Measurements from ENCODE around the gene DDX46. TPM values are rescaled to one million over a fixed set of nuclear protein-coding genes. Genes with fewer than 3 reads are reported as not detected.

The DDX46 gene
- polyA plus RNA-seq, 4 donors, result 65.2 to 77.7 (median 75.0) TPM

- no peak for DNase-seq (ENCODE audit: low read depth in 4 of 4, low spot score in 3 of 4)
These were observed 18.8 kb downstream of the DDX46 start for GRCh38 chr5:134777366-134777765.

GRCh38 chr5:134784241-134784920 lies 25.8 kb downstream of the DDX46 start:
- DNase-seq (ENCODE audit: low read depth in 4 of 4, low spot score in 3 of 4), result no peak

GRCh38 chr5:134784946-134785620 lies 26.5 kb downstream of the DDX46 start:
- no peak for DNase-seq (ENCODE audit: low read depth in 4 of 4, low spot score in 3 of 4)

- no peak for DNase-seq (ENCODE audit: low read depth in 4 of 4, low spot score in 3 of 4)
These were observed 29.1 kb downstream of the DDX46 start for GRCh38 chr5:134787692-134788091.

GRCh38 chr5:134791580-134791979 lies 33.0 kb downstream of the DDX46 start:
- DNase-seq (ENCODE audit: low read depth in 4 of 4, low spot score in 3 of 4), result no peak

GRCh38 chr5:134792286-134792685 lies 33.7 kb downstream of the DDX46 start:
- DNase-seq (ENCODE audit: low read depth in 4 of 4, low spot score in 3 of 4), result no peak

GRCh38 chr5:134793111-134793510 lies 34.5 kb downstream of the DDX46 start:
- no peak for DNase-seq (ENCODE audit: low read depth in 4 of 4, low spot score in 3 of 4)

- DNase-seq (ENCODE audit: low read depth in 4 of 4, low spot score in 3 of 4), result no peak
These were observed 35.5 kb downstream of the DDX46 start for GRCh38 chr5:134794082-134794481.

- no peak for DNase-seq (ENCODE audit: low read depth in 4 of 4, low spot score in 3 of 4)
These were observed 36.2 kb downstream of the DDX46 start for GRCh38 chr5:134794819-134795218.

- no peak for DNase-seq (ENCODE audit: low read depth in 4 of 4, low spot score in 3 of 4)
These were observed 39.9 kb downstream of the DDX46 start for GRCh38 chr5:134798468-134798867.

GRCh38 chr5:134803821-134804220 lies 45.2 kb downstream of the DDX46 start:
- no peak for DNase-seq (ENCODE audit: low read depth in 4 of 4, low spot score in 3 of 4)

GRCh38 chr5:134813407-134813806 lies 54.8 kb downstream of the DDX46 start:
- no peak for DNase-seq (ENCODE audit: low read depth in 4 of 4, low spot score in 3 of 4)

GRCh38 chr5:134813827-134814226 lies 55.2 kb downstream of the DDX46 start:
- DNase-seq (ENCODE audit: low read depth in 4 of 4, low spot score in 3 of 4), result no peak

- DNase-seq (ENCODE audit: low read depth in 4 of 4, low spot score in 3 of 4), result no peak
These were observed 58.4 kb downstream of the DDX46 start for GRCh38 chr5:134817006-134817405.

- DNase-seq (ENCODE audit: low read depth in 4 of 4, low spot score in 3 of 4), result no peak
These were observed 60.2 kb downstream of the DDX46 start for GRCh38 chr5:134818776-134819175.

- DNase-seq (ENCODE audit: low read depth in 4 of 4, low spot score in 3 of 4), result no peak
These were observed 60.9 kb downstream of the DDX46 start for GRCh38 chr5:134819407-134819963.

- no peak for DNase-seq (ENCODE audit: low read depth in 4 of 4, low spot score in 3 of 4)
These were observed 63.3 kb downstream of the DDX46 start for GRCh38 chr5:134821841-134822240.

GRCh38 chr5:134824681-134825080 lies 66.1 kb downstream of the DDX46 start:
- no peak for DNase-seq (ENCODE audit: low read depth in 4 of 4, low spot score in 3 of 4)

- DNase-seq (ENCODE audit: low read depth in 4 of 4, low spot score in 3 of 4), result no peak
These were observed 66.6 kb downstream of the DDX46 start for GRCh38 chr5:134825212-134825611.

- no peak for DNase-seq (ENCODE audit: low read depth in 4 of 4, low spot score in 3 of 4)
These were observed 74.9 kb downstream of the DDX46 start for GRCh38 chr5:134833340-134834032.

GRCh38 chr5:134835623-134836022 lies 77.0 kb downstream of the DDX46 start:
- no peak for DNase-seq (ENCODE audit: low read depth in 4 of 4, low spot score in 3 of 4)
